HuH-7 (cell line): ENCODE results near the gene SLC4A1.

Experiments
- DNase-seq: peaks from one replicate; pipeline ENCODE4 v3.0.0; 2011; ENCODE audit warnings: low spot score

Gene SLC4A1

DNA sequence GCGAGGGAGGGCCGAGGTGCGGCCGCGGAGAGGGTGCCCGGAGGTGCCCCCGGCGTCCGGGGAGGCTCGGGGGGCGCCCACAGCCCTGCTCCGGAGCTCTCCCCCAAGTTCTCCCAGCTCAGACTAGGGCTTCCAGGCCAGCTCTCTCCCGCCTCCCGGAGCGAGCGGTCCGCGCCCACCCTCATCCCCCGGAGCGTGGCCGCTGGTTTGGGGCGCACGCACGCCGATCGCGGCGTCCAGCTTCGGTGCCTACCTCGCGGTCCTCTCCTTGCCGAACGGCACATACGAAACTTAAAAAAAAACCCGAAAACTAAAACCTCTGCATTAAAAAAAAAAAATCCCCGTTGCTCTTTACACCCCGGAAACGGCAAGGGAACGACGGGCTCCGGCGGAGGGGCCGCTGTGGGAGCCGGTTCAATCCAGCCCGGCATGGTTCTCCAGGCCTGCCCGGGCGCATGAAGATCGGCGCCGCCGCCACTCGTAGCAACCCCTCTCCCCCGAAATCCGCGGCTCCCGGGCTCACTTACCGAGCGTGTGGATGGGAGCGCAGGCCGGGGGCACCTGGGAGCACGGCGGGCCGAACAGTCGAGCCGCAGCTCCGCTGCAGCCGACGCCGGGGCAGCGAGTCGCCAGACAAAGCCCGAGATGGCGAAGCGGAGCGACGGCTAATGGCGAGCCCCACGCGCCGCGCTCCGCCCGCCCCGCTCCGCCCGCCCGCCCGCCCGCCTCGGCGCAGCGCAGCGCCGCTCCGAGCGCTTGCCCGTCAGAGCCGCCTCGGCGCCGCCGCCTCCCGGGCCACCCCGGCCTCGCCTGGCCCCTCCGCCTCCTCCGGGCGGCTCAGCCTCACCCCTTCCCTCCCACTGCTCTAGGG lies 47.5 kb downstream of the SLC4A1 start:
- peak; percentile 42 for DNase-seq

DNA sequence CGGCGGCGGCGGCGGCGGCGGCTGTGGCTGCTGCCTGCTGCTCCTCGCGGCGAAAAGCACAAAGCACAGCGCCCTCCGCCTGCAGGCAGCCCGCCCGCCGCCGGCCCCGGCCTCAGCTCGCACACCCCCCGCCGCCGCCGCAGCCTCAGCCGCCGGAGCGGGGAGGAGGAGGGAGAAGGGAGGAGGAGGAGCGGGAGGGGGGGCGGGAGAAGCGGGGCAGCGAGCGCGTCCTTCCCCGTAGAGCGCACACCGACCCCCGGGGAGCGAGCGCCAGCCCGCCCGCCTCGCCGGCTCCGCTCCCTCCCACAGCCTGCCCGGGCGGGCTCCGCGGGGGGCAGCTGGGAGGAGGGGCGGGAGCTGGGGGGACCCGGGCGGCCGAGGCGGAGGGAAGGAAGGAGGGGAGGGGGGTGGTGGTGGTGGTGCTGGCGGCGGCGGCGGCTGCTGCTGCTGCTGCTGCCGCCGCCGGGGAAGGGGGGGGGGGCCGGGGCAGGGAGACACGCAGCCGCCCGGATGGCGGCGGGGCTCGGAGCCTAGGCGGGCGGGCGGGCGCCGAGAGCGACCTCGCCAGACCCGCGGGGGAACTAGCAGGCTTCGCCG lies 48.2 kb downstream of the SLC4A1 start, which contains the start of gene UBTF:
UBTF (minus strand) TSS at position 60 of the 597 bp plus-strand sequence. CDS start 1,446 bp downstream, outside the sequence.
- DNase-seq = peak; percentile 58

DNA sequence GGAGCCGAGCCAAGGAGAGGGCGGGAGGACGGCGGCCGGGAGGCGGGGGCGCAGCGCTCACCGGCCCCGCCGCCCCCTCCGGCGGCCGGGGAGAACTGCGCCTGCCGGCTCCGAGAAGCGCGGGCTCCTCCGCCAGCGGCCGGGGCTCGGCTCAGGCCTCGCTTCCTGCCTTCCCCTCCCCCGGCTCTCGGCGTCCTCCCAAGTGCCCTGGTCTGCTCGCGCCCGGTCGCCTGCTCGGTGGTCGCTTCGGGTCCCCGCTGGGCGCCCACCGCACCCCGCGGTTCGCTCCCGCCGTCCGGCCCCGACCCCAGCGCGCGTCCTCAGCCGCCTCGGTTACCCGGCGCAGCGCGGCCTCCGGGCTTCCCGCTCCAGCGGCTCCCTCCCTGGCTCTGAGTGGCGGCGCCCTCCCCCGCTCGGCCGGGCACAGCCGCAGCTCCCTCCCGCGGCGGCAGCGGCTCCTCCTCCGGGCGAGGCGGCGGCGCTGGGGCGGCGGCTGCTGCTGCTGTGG lies 48.8 kb downstream of the SLC4A1 start:
- peak; percentile 70 for DNase-seq

DNA sequence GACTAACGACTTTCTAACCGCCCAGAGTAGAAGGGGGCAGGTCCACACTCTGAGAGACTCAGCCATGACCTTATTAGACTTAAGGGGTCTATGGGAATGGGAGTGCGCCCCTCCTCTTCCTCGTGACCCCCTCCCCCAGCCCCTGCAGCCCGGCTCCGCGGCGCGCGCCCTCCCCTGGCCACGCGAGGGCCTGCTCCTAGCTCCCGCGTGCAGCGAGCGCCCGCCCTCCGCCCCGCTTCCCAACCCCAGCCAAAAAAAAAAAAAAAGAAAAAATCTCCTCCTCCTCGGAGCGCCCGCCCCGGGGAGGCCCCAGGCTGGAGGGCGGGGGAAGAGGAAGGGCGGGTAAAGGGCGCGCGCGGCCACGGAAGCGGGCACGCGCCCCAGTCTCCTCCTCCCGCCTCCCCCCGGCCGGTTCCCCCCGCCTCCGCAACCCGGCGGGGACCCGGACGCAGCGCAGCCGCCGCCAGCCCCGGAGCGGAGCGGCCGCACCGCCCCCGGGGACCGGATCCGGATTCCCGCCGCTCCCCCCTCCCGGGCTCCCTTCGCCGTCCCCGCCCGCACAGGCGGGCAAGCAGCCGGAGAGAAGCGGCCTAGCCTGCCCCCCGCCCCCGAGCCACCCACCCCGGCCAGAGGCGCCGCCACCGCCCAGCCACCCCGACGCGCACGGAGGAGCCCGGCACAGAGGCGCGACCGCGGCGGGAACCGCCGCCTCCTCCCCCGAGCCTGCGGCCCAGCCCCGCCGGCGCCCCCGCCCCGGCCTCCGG lies 49.4 kb downstream of the SLC4A1 start:
- peak; percentile 88 for DNase-seq

DNA sequence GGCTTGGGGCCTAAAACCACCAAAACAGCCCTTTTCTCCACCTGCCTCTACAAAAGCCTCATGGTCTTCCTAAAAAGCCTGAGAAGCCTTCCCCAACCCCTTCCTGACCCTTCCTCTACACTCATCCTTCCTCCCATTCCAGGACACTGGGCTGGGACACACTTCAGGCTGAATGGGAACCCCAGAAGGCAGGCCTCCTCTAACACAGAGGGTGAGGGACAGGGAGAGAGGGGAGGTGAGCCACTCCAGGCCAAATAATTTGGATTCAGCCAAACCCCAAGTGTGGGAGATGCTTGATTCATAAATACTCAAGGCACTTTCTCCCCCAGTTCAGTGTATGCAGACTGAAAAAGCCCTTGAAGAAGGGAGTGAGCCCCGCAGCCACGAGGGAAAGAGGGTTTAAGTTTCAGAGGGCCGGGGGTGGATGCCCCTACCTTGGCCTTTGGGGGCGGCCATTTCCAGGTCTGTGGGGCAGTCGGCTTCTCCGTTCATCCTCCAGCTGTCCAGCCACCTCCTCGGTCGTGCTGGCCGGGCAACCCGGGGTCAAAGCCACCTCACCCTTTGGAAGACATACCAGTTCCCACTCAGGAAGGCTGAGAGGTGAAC lies 50.1 kb downstream of the SLC4A1 start:
- DNase-seq = no peak

DNA sequence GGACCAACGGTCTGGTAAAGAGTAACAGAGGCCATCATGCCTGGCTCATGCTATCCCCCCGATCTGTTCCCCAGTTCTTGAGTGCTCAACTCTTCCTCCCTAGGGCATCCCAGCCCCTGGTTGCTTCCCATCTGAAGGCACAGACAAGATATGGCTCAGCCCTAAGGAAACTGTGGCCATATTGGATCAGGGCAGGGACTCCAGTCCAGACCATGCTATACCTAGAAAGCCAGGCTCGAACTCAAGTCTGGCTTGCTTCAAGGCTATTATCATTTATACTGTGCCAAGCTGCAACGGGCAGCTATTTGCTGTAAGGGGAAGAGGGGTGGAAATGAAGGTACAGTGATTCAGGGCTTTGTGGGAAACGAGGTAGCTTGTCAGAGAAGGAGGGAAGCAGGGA lies 51.2 kb downstream of the SLC4A1 start:
- DNase-seq = no peak

DNA sequence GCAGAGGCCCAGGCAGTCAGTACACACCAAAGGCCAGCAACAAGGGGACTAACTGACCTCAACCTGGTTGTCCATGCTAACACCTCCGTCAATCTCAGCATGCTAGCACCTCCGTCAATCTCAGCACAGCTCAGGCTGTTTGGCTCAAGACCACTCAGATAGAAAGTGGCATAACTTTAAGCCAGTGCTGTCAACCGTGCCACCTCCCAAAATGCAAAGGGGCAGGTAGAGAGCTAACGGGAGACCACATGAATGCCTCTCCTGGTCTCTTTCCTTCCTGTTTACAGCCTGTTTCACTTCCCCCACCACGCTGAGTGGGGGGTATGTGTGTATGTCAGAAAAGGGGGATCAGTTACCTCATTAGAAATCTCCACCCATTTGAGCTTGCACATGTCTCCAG lies 51.8 kb downstream of the SLC4A1 start:
- no peak for DNase-seq

DNA sequence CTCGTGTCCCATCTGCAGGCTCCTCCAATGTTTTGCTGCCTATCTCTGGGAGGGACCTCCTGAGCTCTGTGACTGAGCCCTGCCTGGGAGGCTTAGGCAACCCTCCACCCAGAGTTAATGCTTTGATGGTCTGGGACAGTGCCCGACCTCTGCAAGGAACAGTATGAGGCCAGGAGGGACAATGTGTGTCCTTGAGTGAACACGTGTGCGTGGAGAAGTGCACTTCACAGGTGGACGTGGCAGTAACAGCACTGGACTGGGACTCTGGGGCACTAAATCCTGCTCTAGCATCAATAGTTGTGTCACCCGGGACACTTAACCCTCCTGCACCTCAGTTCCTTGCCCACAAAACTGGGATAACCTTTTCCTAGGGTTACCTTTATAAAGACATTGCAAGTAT lies 53.0 kb downstream of the SLC4A1 start:
- no peak for DNase-seq

DNA sequence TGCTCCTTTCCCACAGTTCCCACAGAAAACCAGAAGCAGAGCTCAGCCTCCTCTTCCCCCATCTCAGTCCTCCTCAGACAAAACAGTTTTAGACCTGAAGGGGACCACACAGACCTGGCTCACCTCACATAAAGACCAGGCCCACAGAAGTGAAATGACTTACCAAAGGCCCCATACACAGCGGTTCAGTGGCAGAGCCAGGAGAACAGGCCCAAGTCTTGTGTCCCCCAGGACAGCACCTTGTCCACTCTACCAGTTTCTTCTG lies 53.8 kb downstream of the SLC4A1 start:
- no peak for DNase-seq

DNA sequence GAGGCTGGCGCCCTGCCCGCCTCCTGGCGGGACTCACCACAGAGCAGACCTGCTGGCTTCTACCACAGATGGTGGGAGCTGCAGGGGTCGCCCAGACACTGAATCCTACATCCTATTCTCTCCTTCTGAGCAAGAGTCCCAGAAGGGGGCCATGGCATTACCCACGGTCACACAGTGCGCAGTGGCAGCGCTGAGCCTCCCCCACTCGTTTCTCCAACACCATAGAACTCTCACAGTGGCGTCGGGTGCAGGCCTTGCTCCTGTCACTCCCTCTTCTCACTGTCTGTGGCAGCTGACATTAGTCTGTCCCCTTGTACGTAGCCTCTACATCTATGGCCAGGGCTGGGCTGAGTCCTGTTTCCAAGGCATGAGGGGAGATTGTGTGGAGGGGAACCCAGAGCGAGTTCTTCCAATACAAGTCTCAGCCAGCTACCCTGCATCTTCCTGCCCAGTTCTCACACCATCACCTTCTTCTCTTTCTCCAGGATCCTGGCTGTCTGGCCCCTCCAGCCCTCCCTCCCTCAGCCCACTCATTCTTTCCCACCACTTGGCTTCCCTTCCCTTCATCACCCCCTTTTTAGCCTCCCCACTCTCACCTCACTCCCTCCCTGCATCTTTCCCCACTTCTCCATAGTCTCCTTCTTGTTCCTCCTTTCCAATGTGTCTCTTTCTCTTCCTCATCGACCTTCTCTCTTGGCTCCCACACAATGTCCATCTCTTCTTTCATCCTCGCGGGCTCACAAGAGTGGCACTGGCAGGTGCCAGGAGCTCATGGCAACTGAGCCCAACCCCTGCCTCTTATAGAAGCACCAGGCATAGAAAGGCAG lies 54.3 kb downstream of the SLC4A1 start:
- no peak for DNase-seq

DNA sequence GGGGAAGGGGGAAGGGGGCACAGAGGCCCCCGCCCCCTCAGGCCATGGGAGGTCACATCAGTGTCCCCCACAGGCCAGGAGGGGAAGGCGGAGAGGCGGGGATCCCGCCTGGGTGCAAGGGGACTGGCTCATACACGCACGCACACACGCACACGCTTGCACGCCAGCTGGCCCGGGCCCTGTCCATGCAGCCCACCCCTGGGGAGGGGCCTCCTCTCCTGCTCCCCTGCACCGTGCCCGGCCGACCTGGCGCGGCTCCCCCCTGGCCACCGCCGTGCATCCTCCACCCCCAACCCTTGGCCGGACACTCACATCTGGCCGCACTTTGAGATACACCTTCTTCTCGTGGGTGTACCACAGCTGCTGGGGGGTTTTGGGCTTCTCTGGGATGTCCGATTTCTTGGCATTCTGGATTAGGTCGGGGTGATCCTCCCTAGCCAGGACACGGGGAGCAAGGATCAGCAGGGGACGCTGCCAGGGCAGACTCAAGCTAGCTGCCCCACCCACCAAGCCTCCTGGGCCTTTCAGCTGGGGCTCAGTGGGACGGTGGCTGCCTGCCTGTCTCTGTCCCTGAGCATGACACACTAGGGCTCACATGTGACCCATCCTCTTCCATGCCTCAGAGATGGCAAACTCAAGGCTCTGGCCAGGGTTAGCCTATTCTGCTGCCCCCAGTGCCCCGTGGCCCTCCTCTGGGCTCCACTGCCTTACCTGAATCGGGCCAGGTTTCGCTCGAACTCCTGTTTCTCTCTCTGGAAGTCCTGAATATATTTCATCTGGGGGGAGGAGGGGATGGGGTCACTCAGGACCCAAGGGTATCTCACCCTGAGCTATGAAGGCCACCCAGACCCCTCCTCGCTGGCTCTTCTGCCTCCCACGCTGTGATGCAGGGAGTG lies 55.2 kb downstream of the SLC4A1 start:
- no peak for DNase-seq

DNA sequence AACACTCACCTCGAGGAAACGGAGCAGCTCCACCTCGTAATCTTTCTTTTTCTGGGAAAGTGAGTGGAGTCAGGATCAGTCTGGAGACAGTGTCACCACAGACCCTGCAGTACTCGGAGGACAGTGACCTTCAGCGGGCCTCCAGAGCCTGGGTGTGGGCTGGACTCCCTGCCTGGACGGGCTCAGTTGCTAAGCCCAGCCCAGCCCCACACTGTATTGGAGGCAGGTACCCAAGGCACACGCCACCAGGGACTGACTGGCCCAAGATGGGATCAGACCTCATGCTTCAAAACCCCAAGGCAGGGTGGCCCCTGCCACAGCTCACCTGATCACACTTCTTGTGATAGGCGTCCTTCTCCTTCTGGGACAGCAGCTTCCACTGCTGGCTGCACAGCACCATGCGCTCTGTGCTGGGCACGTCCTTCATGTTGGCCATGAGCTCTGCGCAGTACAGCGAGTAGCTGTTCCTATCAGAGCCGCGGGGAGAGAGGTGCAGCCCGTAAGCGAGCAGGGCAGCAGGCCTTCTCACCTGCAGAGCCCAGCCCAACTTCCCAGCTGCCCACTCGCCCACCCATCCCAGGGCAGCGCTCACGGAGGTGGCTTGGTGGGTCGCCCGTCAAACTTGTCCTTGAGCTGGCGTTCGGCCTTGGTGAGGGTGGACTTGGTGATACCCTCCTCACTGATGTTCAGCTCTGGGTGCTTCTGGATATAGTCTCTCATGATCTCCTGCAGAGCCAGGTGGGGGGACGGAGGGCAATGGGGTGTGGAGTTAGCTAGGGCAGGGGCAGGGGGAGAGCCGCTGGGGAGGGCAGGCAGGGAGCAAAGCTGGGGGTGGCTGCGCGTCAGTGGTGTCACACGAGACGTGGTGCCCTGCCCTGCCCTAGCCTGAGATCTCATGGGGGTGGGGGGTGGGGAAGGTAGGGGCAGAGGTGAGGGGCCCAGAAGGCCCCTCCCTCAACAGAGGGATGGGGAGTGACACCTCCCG lies 56.4 kb downstream of the SLC4A1 start:
- DNase-seq = no peak

DNA sequence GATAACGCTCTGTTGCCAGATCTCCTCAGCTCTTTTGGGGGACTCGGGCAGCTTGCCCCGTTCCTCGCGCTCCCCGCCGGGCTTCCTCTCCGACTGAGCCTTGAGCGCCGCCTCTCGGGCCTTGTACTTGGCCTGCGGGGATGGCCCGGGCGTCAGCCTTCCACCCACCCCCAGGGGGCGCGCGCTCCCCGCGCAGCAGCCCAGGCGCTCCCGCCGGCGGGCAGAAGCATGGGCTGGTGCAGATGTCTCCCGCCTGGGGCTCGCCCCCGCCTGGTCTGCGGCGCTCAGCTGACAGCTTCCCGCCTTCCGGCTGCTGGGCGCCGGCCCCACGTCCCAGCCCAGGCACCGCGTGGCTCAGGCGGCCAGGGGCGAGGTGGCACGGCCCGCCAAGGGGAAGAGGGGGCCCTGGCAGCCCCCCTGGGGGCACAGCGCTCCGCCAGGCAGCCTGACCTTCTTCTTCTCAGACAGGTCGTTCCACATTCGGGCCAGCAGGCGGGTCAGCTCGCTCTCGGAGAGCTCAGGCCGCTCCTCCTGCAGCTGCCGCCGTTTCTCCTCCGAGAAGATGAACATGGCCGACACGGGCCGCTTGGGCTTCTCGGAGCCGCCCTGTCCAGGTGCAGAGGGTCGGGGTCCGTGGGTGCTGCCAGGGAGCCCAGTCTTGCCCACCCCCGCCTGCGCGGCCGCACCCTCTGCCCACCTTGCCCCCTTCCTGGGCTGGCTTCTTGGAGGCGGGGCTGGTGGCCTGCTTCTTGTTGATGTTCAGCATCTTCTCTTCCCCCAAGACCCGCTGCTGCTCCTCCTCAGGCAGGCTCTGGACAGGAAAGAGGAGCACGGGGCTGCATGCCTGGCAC lies 57.4 kb downstream of the SLC4A1 start:
- peak; percentile 96 for DNase-seq

DNA sequence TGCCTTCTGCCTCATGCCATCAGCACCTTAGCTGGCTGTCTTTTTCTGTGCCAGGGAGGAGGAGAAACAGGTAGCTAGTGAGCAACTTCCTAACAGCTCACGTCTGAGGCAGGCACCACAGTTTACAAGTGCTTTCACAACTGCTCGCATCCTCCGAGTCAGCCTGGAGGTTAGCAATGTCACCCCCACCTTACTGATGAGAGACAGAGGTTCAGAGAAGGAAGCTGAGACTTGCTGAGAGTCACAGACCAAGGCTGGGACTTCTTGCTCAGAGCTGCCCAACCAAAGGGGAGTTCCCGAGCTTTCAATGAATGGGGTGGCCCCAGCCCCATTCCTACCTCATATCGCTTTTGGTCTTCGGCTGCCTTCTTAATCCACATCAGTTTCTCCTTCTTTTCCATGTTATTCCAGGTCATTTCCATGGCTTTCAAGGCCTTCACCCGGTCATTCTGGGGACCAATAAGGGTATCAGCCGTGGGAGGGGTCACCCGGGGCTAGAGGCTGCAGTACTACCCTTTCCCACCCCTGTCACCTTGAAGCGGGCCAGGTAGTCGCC lies 58.1 kb downstream of the SLC4A1 start:
- DNase-seq = no peak

DNA sequence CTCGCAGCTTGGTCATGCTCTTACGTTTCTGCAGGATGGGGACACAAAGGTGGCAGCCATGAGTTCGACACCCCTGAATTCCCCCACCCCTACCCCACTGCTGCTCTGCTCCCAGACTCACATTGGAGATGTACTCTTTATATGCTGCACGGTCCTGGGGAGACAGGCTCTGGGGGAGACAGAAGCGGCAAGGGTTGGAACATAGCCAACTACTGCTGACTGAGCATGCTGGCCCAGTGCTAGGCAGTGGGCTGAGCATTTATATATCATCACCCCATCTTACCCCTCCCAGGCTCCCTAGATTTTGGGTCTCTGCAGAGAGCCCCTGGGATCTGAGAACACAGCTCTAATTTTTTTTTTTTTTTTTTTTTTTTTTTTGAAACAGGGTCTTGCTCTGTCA lies 60.2 kb downstream of the SLC4A1 start:
- no peak for DNase-seq

DNA sequence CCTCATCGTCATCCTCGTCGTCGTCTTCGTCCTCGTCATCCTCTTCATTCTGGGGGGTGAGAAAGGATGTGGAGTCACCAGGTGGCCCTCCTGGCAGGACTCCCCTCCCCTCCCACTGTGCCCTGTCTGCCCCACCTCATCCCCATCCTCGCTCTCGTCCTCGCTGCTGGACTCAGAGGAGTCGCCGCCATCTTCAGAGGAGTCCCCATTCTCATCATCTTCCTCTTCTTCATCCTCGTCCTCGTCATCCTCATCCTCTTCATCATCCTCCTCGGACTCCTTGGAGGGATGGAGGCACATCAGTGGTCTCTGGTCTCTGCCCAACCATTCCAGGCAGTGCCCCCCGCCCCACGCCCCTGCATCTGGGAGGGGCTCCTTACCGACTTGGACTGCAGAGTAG lies 60.6 kb downstream of the SLC4A1 start:
- no peak for DNase-seq

DNA sequence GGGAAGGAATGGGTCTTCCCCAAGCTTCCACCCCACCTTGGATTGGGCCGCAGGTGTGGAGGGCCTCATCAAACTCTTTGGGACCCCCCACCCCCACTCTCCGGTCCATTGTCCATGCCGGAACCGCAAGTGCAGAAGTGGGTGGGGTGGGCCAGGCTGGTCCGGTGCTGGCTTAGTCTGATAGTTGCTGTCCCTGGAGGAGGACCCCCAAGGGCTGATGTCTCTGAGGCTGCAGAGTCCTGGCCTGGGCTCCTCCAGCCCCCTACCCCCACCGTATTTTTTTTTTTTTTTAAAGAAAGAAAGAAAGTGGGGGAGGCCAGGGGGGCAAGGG lies 61.1 kb downstream of the SLC4A1 start:
- no peak for DNase-seq
